GM12878 (cell line): ENCODE results near the gene ADAT3. TPM values are rescaled to one million over a fixed set of nuclear protein-coding genes. Genes with fewer than 3 reads are reported as not detected.

ENCODE experiments used
- ATF3 ChIP-seq: IDR thresholded peaks from 2 replicates; pipeline ENCODE4 v1.6.1; 2011; ENCODE audit warnings: low read depth, mild to moderate bottlenecking, low read length, moderate library complexity, borderline replicate concordance; ENCODE audit errors: extremely low read depth
- CHD2 ChIP-seq: IDR thresholded peaks from 2 replicates; pipeline ENCODE4 v1.6.1; 2011; ENCODE audit warnings: low read depth, low read length, improper control_type of control experiment, borderline replicate concordance
- CHD4 ChIP-seq: fragments of 200-600 bp; sonication (generic); IDR thresholded peaks from 2 replicates; pipeline ENCODE4 v1.6.1; 2016; ENCODE audit warnings: mild to moderate bottlenecking
- CREM ChIP-seq: IDR thresholded peaks from 2 replicates; pipeline ENCODE4 v1.6.1; 2014; ENCODE audit warnings: antibody characterized with exemption, low read depth
- CUX1 ChIP-seq: IDR thresholded peaks from 2 replicates; pipeline ENCODE4 v1.6.1; 2012; ENCODE audit warnings: improper control_type of control experiment, low read depth, low read length; ENCODE audit not compliant: insufficient replicate concordance
- E2F8 ChIP-seq: fragments of 450-650 bp; IDR thresholded peaks from 2 replicates; pipeline ENCODE4 v1.6.1; 2018; ENCODE audit warnings: mild to moderate bottlenecking, low read depth, moderate library complexity; ENCODE audit not compliant: partially characterized antibody
- E4F1 ChIP-seq: fragments of 450-650 bp; IDR thresholded peaks from 2 replicates; pipeline ENCODE4 v1.6.1; 2018; ENCODE audit warnings: borderline replicate concordance, mild to moderate bottlenecking; ENCODE audit not compliant: partially characterized antibody
- EZH2 ChIP-seq: IDR thresholded peaks from 2 replicates; pipeline ENCODE4 v1.6.1; 2012; ENCODE audit warnings: low read depth, mild to moderate bottlenecking, control low read depth, inconsistent platforms, low read length, borderline replicate concordance; ENCODE audit not compliant: control insufficient read depth
- GATAD2B ChIP-seq: fragments of 450-650 bp; conservative IDR thresholded peaks from 2 replicates; pipeline ENCODE4 v1.6.1; 2017; ENCODE audit warnings: low read depth, mild to moderate bottlenecking, moderate library complexity
- IRF4 ChIP-seq: IDR thresholded peaks from 2 replicates; pipeline ENCODE4 v1.6.1; 2011; ENCODE audit warnings: low read depth, low read length
- JUNB ChIP-seq: IDR thresholded peaks from 2 replicates; pipeline ENCODE4 v1.6.1; 2016; ENCODE audit warnings: antibody characterized with exemption, mild to moderate bottlenecking
- NBN ChIP-seq: fragments of 450-650 bp; IDR thresholded peaks from 2 replicates; pipeline ENCODE4 v1.6.1; 2016
- NFXL1 ChIP-seq: fragments of 450-650 bp; IDR thresholded peaks from 2 replicates; pipeline ENCODE4 v1.6.1; 2017; ENCODE audit warnings: antibody characterized with exemption, mild to moderate bottlenecking, borderline replicate concordance
- RUNX3 ChIP-seq: IDR thresholded peaks from 2 replicates; pipeline ENCODE4 v1.6.1; 2012; ENCODE audit warnings: low read length, inconsistent platforms
- SMAD5 ChIP-seq: IDR thresholded peaks from 2 replicates; pipeline ENCODE4 v1.6.1; 2016; ENCODE audit warnings: antibody characterized with exemption, low read depth
- SMC3 ChIP-seq: IDR thresholded peaks from 2 replicates; pipeline ENCODE4 v1.6.1; 2011; ENCODE audit warnings: low read length, improper control_type of control experiment, borderline replicate concordance
- TCF12 ChIP-seq: IDR thresholded peaks from 2 replicates; pipeline ENCODE4 v1.6.1; 2011; ENCODE audit warnings: low read depth, mild to moderate bottlenecking, low read length
- TCF3 ChIP-seq: IDR thresholded peaks from 2 replicates; pipeline ENCODE4 v1.6.1; 2012; ENCODE audit warnings: low read depth, mild to moderate bottlenecking, low read length, borderline replicate concordance; ENCODE audit not compliant: insufficient read depth
- TCF7 ChIP-seq: IDR thresholded peaks from 2 replicates; pipeline ENCODE4 v1.6.1; 2014; ENCODE audit warnings: antibody characterized with exemption, borderline replicate concordance
- polyA plus RNA-seq, 11 experiments: library from polyadenylated mRNA; depleted of rRNA in 4 of 11; unstranded in 6 of 11; stranded (reverse) in 5 of 11; fragments of >200 nt; fragmentation: Nextera tagmentation in 4 of 11; fragmentation: Illumina TruSeq in 1 of 11; extraction: Ambion mirVana in 4 of 11; extraction: Trizol in 1 of 11; gene quantifications; 1 replicate in 1 of 11; 2 replicates in 10 of 11; pipeline versions ENCODE4 v1.2.1 to v1.2.3, GENCODE V29; 2011 to 2016; ENCODE audit warnings: inconsistent platforms in 2 of 11, missing spikeins in 2 of 11, low read depth in 1 of 11
- total RNA-seq, 4 experiments: library from RNA; depleted of rRNA in 3 of 4; stranded (reverse); fragments of >200 nt in 3 of 4; fragmentation: Illumina TruSeq in 1 of 4; extraction: Trizol in 1 of 4; gene quantifications; 2 replicates each; pipeline versions ENCODE4 v1.2.1 to v1.2.3, GENCODE V29; 2013 to 2021

The ADAT3 gene
- total and polyA plus RNA-seq, 10 of the 15 experiments (the other 5 are each of a cell fraction or from before 2014, with no cell fraction given): 0.27 to 11.8 (median 7.7) TPM; not detected in 3

GRCh38 chr19:1856698-1857603, 48.2 kb upstream of the ADAT3 start (continued):
- TF ChIP-seq CREM: no peak
- no peak for TF ChIP-seq SMAD5
- no peak for TF ChIP-seq EZH2
- no peak for TF ChIP-seq NFXL1
- TF ChIP-seq E2F8: no peak
- TF ChIP-seq TCF12: 0 out of 2 replicates have a peak, but pooled peaks have one; percentile 36
- no peak for TF ChIP-seq RUNX3
- no peak for TF ChIP-seq NBN
- no peak for TF ChIP-seq JUNB
- no peak for TF ChIP-seq CHD4
- 0 out of 2 replicates have a peak, but pooled peaks have one; percentile 11 for TF ChIP-seq CHD2
- TF ChIP-seq SMC3: no peak
- TF ChIP-seq GATAD2B: peak; percentile 90
- no peak for TF ChIP-seq CUX1
- TF ChIP-seq E4F1: no peak
- TF ChIP-seq TCF3: peak; percentile 51; the same call in 1 of the 2 replicates
- no peak for TF ChIP-seq TCF7
- no peak for TF ChIP-seq ATF3
- TF ChIP-seq IRF4: no peak
